GM19238 (cell line): ENCODE data around the gene PPP6R1.

Experiments used
- DNase-seq: peaks from one replicate; pipeline ENCODE4 v3.0.0; 2011; ENCODE audit warnings: low spot score; ENCODE audit not compliant: insufficient read length

The PPP6R1 gene

GRCh38 chr19:55244004-55244680 is 14.7 kb downstream of the PPP6R1 start:
- no peak for DNase-seq

DNA sequence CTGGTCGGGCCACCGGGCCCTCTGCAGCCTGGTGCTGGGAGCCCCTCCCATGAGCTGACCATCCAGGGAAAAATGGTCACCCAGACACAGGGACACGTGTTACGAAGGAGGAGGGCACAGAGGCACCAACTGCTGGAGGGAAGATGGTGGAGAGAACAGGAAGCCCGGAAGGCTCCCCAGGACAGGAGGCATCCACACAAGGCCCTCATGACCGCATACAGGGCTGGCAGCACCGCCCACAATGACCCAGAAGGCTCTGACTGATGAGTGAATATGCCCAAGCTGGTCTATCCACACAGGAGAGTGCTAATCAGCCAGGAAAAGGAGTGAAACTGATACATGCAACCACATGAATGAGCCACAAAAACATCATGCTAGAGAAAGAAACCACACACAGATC is 16.3 kb downstream of the PPP6R1 start:
- DNase-seq, result no peak

DNA sequence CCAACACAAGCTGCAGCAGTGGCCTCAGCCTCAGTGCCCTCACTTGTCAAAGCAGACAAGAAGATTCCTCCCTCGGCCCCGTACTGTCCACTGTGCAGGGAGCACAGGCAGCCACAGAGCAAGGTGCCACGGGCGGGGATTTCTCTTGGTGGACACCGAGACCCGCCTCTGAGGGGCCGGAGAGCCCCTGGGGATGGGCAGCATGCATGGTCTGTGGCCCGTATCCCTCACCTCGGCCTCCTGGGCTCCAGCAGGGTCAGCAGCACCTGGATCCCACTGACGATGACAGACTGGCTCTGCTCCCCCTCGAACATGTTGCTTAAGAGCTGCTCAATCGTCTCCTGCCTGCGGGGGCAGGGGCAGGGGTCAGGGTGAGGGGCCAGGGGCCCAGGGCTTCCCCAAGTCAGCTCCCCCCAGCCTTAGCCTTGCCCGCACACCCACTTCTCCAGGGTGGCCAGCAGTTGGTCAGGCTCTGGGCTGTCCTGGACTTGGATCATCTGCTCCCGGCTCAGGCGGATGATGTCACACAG is 16.8 kb downstream of the PPP6R1 start:
- DNase-seq, result no peak

GRCh38 chr19:55241143-55241934 is 17.5 kb downstream of the PPP6R1 start:
- no peak for DNase-seq

- DNase-seq, result no peak
These were observed 18.1 kb downstream of the PPP6R1 start for GRCh38 chr19:55240713-55241020.

DNA sequence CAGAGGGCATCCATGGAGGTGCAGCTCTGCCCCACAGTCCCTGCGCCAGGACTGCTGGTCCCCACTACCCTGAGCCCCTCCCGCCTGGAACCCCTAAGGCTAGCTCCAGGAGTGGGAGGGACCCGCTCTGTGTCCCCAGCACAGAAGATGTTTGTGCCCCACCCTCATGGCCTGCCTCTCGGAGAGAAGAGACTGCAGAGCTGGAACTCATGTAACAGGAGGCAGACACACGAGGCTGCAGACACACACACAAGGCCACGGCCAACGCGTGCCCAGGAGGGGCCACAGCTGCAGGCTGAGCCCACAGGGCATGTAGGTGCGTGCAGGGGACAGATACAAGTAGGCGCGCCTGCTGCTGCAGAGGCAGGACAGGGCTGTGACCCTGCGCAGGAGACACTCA is 19.8 kb downstream of the PPP6R1 start:
- DNase-seq, result no peak

GRCh38 chr19:55238030-55238429 is 20.8 kb downstream of the PPP6R1 start:
- no peak for DNase-seq

GRCh38 chr19:55232986-55233385 is 25.8 kb downstream of the PPP6R1 start:
- no peak for DNase-seq

- no peak for DNase-seq
These were observed 26.6 kb downstream of the PPP6R1 start for GRCh38 chr19:55232286-55232602.

- DNase-seq, result no peak
These were observed 27.2 kb downstream of the PPP6R1 start for GRCh38 chr19:55231391-55232285.

DNA sequence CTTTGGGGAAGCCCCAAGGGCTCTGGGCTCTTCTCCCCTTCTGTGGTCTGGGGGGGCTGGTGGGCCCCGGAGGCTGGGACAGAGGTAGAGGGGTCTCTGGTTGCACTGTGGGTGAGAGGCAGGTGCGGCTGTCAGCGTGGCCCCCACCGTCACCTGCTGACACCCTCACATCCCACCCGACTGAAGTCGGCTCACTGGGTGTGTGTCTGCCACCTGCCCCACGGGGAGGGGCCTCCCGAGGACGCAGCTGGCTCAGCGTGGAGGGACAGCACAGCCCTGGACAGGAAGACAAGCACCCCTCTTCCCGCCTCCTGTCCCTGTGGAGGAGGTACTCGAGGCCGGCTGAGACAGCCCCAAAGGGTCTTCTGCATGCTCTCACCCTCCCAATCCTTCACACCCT is 28.0 kb downstream of the PPP6R1 start:
- DNase-seq, result no peak

DNA sequence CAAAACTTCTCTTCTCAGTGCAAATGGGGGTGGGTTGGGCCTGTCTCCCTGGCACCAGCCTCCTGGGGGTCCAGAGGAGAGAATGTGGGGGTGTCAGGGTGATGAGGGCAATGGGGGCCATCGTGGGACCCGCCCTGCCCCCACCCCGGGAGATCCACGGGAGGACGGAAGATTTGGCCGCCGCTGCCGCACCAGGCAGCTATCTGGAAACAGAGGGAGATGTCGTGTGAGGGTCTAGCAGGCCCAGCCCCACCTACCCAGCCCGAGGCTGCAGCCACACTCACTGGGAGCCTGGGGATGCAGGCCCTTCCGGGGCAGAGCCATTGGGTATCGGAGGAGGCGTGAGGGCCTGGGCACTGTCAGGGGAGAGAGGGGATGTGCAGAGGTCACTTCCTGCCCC is 28.5 kb downstream of the PPP6R1 start:
- DNase-seq, result no peak

DNA sequence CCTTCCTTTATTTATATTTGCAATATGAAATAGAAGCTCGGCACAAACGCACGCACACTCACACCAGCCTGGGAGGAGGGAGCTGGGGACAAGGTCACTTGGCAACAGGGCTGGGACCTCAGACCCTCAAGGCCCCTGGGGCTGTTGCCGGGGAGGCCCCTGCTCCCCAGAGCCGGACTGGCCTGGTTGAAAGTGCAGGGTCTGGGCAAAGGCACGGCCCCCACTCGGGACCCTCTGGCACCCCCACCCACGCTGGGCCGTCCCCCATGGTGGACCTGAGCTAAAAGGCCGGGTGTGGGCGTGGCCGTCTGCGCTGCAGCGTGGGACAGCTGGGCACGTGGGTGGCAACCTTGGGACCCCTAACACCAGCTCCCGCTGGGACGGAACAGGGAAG is 29.0 kb downstream of the PPP6R1 start:
- no peak for DNase-seq

DNA sequence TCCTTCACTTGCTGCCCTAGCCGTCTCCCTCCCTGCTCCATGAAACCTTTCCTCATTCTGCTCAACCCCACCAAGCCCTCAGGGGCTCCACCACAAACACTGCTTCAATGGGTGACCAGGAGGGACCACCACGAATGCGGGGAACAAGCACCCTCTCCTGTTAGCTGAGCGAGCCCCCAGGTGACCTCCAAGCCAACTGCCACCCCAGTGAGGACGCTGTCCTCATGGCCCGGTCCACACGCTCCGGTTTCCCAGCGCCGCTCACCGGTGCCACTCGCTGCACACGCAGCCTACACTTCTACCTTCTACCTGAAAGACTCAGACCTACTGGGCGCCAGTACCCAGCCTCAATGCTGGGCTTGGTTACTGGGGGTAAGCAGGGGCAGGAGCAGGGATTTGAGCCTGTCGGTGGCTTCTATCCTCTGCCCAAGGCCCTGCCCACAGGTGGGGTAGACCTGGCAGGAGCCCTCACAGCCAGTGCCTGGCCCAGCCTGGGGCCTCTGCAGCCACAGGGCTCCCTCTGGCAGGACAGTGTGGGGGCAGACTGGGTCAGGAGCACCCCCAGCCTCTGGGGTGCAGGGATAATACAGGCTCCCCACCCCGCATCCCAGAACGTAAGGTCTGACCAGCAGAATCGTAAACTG is 29.6 kb downstream of the PPP6R1 start:
- no peak for DNase-seq

- DNase-seq, result no peak
These were observed 30.3 kb downstream of the PPP6R1 start, which contains the start of gene TMEM86B for GRCh38 chr19:55228403-55229031. TSS of gene TMEM86B (minus strand) at chr19:55228763. CDS start at chr19:55228741, 22 bp downstream.

- DNase-seq, result no peak
These were observed 30.8 kb downstream of the PPP6R1 start for GRCh38 chr19:55228015-55228391.

DNA sequence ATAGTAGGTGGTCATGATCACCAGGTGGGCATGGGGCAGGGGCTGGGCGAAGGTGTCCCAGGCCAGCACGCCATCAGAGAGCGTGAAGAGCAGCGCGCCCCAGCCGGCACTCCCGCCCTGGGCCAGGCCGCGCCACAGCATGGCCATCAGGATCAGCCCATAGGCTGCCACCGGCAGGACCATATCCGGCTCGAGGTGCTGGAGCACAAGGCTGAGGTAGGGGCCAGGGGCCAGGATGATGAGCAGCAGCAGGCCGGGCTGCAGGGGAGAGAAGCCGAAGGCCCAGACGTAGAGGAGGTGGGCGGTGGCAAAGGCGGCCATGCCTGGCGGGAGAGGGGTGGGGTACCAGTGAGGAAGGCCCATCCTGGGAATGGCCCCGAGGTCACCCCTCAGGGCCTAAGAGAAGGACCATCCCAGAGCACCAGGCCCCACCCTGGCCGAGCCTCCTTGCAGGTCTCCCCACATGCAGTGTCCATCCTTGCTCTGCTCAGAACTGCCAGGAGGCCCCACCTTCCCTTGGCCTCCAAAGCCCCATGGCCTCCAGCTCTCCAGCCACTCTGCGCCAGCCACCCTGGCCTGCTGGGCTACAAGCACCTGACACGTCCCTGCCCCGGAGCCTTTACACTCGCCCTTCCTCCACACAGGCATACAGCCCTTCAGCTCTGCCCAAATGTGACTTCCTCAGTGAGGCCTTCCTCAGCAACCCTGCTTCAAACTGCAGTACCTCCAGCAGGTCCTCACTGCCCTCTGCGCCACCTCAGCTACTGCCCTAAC is 31.4 kb downstream of the PPP6R1 start:
- DNase-seq, result no peak

DNA sequence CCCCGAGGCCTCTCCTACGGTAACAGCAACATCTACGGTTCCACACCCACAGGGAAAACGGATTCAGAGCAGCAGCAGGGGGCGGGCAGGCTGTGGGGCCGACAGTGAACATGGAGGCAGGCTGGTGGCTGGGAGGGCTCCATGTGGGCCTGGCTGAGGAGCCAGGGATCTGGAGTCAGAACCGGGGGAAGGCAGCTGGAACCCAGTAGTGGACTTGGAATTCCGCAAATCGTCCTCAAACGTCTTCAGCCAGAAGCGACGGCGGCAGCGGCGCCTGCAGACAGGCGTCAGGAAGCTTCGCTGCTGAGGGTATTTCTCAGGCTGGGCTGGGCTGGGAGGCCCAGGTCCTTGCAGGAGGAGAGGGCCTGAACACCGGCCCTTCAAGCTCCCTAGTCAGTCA is 32.0 kb downstream of the PPP6R1 start:
- DNase-seq, result no peak

DNA sequence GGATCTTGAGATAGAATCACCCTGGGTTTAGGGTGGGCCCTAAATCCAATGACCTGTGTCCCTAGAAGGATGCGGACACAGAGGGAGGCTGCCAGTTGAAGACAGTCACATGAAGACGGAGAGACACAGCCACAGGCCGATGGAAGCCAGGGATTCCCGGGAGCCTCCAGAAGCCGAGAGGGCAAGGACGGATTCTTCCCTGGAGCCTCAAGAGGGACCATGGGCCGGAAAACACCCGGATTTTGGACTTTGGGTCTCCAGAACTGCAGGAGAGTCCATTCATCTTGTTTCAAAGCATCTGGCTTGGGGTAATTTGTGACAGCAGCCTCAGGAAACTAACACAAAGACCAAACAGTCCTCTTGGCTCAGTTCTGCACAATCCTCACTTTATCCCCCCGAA is 32.5 kb downstream of the PPP6R1 start:
- DNase-seq, result no peak

DNA sequence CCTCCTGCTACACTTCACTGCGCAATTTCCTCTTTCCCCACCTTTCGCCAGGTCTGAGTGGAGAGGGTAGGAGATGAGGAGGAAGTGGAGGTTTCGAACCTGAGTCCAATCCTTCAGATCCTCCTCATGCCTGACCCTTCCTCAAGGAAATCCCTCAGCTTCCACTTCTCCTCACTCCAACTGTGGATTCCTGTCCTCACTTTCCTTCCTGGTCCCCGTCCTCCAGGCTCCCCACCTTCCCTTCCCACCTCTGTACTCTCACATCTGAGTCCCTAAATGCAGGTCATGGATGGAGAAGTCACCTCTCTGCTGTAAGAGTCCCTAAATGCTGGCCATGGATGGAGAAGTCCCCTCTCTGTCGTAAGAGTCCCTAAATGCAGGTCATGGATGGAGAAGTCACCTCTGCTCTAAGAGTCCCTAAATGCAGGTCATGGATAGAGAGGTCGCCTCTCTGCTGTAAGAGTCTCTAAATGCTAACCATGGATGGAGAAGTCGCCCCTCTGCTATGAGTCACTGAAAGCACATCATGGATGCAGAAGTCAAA is 33.3 kb downstream of the PPP6R1 start:
- DNase-seq, result no peak
